B cell (primary cell): ENCODE results near the gene ARHGAP33.

Source experiments
- CTCF ChIP-seq: fragments of 200-600 bp; IDR thresholded peaks from one replicate; pipeline ENCODE4 v1.8.0; 2022; ENCODE audit warnings: antibody characterized with exemption, mild to moderate bottlenecking
- EZH2 ChIP-seq: IDR thresholded peaks from 2 replicates; pipeline ENCODE4 v1.6.1; 2012; ENCODE audit warnings: borderline replicate concordance, low read depth, mild to moderate bottlenecking, moderate library complexity, low read length; ENCODE audit not compliant: insufficient read depth, poor library complexity, severe bottlenecking

DNA sequence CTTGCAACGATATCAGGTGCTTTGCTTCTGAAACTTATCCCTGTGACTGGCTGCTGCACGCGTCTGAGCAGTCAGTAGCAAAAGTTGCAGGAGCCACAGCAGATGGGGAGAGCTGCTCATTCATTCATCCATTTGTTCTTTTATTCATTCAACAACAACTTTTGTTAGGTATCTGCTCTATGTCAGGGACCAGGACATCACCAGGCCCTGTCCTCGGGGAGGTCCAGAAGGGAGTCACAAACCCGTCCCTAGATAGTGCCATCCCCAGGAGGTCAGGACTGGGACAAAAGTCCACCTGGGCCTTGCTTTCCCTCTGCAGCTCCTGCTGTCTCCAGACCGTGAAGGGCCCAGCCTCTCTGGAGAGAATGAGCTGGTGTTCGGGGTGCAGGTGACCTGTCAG is 2.6 kb downstream of the ARHGAP33 start:
- TF ChIP-seq CTCF (no peak), EZH2 (no peak)
